Esophagus (tissue), 2 donors: ENCODE measurements around the gene FKBP1A. TPM values are rescaled to one million over a fixed set of nuclear protein-coding genes. Genes with fewer than 3 reads are reported as not detected.

Source experiments
- polyA plus RNA-seq, 2 donors: library from polyadenylated mRNA; stranded (reverse); fragments of 200-250 nt; gene quantifications; one replicate each; pipeline ENCODE4 v1.2.3, GENCODE V29; 2013
- donor health status: healthy with polysubstance abuse.
- donor health status: Bipolar disorder and iron deficiency.

Gene FKBP1A
- polyA plus RNA-seq, 2 donors, result 106 to 157 TPM

Other genes starting within 250 kb of the FKBP1A start
- 1 to 10 TPM; 1.4 to 3.9 TPM for gene TMEM74B, start 208.1 kb downstream of the FKBP1A start, polyA plus RNA-seq
- under 1 TPM; 0.27 to 0.33 TPM for gene C20orf202, start 189.6 kb downstream of the FKBP1A start, polyA plus RNA-seq
- gene RAD21L1, start 167.0 kb downstream of the FKBP1A start, polyA plus RNA-seq, result not detected
- gene SNPH, start 126.8 kb downstream of the FKBP1A start, polyA plus RNA-seq, result 1 to 10 TPM in 1 of 2 donors, under 1 TPM in 1; 0.92 to 1.1 TPM
- 100 to 1,000 TPM; 137 to 147 TPM for gene SDCBP2, start 63.9 kb downstream of the FKBP1A start, polyA plus RNA-seq
- gene NSFL1C, start 73.8 kb upstream of the FKBP1A start, polyA plus RNA-seq, result 10 to 100 TPM; 44.4 to 69.4 TPM
- under 1 TPM; 0.41 to 0.75 TPM for gene SIRPB2, start 98.4 kb upstream of the FKBP1A start, polyA plus RNA-seq
- not detected for gene SIRPD, start 164.7 kb upstream of the FKBP1A start, polyA plus RNA-seq
- gene SIRPB1, start 227.0 kb upstream of the FKBP1A start, polyA plus RNA-seq, result under 1 TPM; 0.33 TPM